Activated T-helper 1 cell treated with anti-CD3 and anti-CD28 coated beads, Interleukin-12 subunit alpha, Interleukin-12 subunit beta, Interleukin-2, Interleukin-4 antibody, amounts not matched to agents 30 ng/mL and 10 ng/mL and 1 ng/mL, durations not matched to agents 14 hours and 24 hours and 36 hours (primary cell): ENCODE results near the gene LRP1B. TPM values are rescaled to one million over a fixed set of nuclear protein-coding genes. Genes with fewer than 3 reads are reported as not detected.

Experiments
- DNase-seq: peaks from one replicate; pipeline ENCODE4 v3.0.0; 2021; ENCODE audit warnings: low spot score
- H3K27ac Mint-ChIP-seq: one replicate; pipeline ENCODE4 v1.8.0; 2021; ENCODE audit warnings: mild to moderate bottlenecking, mixed read lengths
- H3K27me3 Mint-ChIP-seq: one replicate; pipeline ENCODE4 v1.8.0; 2022; ENCODE audit warnings: mild to moderate bottlenecking, moderate library complexity, mixed read lengths; ENCODE audit not compliant: insufficient read depth
- H3K36me3 Mint-ChIP-seq: one replicate; pipeline ENCODE4 v1.8.0; 2021; ENCODE audit warnings: low read depth, mixed read lengths
- H3K4me1 Mint-ChIP-seq: one replicate; pipeline ENCODE4 v1.8.0; 2021; ENCODE audit warnings: low read depth, mixed read lengths
- H3K4me3 Mint-ChIP-seq: one replicate; pipeline ENCODE4 v1.8.0; 2021; ENCODE audit warnings: mild to moderate bottlenecking, moderate library complexity, mixed read lengths
- H3K9me3 Mint-ChIP-seq: one replicate; pipeline ENCODE4 v1.8.0; 2021; ENCODE audit warnings: mixed read lengths
- intact Hi-C: fragments of 100-400 bp; cut with micrococcal nuclease; formaldehyde crosslinking; loops from one replicate; pipeline ENCODE4 v1.15.1; 2024
- total RNA-seq: library from RNA; stranded (reverse); gene quantifications from 2 replicates; pipeline ENCODE4 v1.2.3, GENCODE V29; 2022

The LRP1B gene
- total RNA-seq, 1 donor from 2014 or later, result not detected

DNA sequence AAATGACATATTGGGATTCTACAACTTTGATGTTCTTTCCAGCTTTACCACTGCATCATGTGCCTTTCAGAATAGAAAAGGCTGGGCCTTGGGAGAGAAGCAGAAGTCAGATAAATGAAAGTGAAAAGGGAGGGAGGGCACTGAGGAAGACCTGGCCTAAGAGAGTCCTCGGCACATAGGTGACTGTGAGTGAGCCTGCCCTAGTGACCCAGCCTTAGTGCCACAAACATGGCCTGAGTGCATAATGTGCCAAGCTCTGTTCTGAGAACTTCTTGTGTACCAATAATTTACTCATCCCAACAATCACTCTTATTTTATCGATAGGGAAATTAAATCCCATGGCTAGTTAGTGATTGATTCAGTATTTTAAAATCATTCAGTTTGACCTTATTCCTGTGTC lies 436.6 kb downstream of the LRP1B start:
- no peak for DNase-seq
- H3K36me3 Mint-ChIP-seq, result no peaks in the 10 kb centered on the region
- no peaks in the 10 kb centered on the region for H3K4me1 Mint-ChIP-seq
- no peaks in the 10 kb centered on the region for H3K27me3 Mint-ChIP-seq
- H3K27ac Mint-ChIP-seq, result no peak overlapping the region
- no peaks in the 10 kb centered on the region for H3K9me3 Mint-ChIP-seq
- intact Hi-C loops, result no loop called here
- H3K4me3 Mint-ChIP-seq, result no peak overlapping the region

DNA sequence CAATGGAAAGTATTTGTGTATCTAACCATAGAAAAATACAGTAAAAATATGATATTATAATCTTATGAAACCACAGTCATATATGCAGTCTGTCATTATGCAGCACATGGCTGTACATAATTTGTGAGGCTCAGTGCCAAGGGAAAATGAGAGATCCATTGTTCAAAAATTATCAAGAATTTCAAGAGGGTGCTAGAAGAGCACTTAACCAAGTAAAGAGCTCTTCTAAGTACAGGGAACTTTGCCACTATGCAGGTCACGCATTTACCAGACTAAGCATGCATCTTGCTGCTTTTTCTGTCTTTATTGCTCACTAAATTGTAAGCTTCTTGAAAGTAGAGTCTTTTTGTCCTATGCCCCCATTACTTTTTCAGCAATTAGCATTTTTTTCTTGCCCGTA lies 438.0 kb downstream of the LRP1B start:
- intact Hi-C loops, result no loop called here
- Mint-ChIP-seq H3K9me3 (no peaks in the 10 kb centered on the region), H3K36me3 (no peaks in the 10 kb centered on the region), H3K4me3 (no peak overlapping the region), H3K4me1 (no peaks in the 10 kb centered on the region), H3K27ac (no peak overlapping the region), H3K27me3 (no peaks in the 10 kb centered on the region)
- no peak for DNase-seq

- no peak overlapping the region for H3K27ac Mint-ChIP-seq
- H3K9me3 Mint-ChIP-seq, result no peaks in the 10 kb centered on the region
- H3K27me3 Mint-ChIP-seq, result no peaks in the 10 kb centered on the region
- H3K36me3 Mint-ChIP-seq, result no peaks in the 10 kb centered on the region
- intact Hi-C loops, result no loop called here
- no peaks in the 10 kb centered on the region for H3K4me1 Mint-ChIP-seq
- no peak for DNase-seq
- H3K4me3 Mint-ChIP-seq, result no peak overlapping the region
Measured at GRCh38 chr2:141676139-141676538, 454.7 kb downstream of the LRP1B start.

GRCh38 chr2:141666191-141666590 lies 464.6 kb downstream of the LRP1B start:
- intact Hi-C loops, result no loop called here
- no peak for DNase-seq
- Mint-ChIP-seq H3K4me3 (no peak overlapping the region), H3K4me1 (no peaks in the 10 kb centered on the region), H3K36me3 (no peaks in the 10 kb centered on the region), H3K27me3 (no peaks in the 10 kb centered on the region), H3K9me3 (no peaks in the 10 kb centered on the region), H3K27ac (no peak overlapping the region)

DNA sequence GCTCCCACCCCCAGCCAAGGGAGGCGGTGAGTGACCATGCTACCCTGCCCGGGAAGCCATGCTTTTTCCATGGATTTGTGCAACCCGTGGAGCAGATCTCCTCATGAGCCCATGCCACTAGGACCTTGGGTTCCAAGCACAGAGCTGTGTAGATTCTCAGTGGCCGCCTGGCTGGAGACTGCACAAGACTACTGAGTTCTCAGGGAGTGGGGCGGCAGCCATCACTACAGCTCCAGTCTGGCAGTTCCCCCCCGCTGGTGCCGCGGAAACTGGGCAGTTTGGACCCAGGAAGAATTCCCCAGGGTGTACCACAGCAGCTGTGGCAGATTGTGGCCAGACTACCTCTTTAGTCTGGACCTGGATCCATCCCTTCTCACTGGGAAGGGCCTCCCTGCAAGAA lies 470.6 kb downstream of the LRP1B start:
- H3K4me3 Mint-ChIP-seq, result no peak overlapping the region
- H3K9me3 Mint-ChIP-seq, result no peaks in the 10 kb centered on the region
- no peaks in the 10 kb centered on the region for H3K36me3 Mint-ChIP-seq
- no peaks in the 10 kb centered on the region for H3K4me1 Mint-ChIP-seq
- intact Hi-C loops, result no loop called here
- H3K27me3 Mint-ChIP-seq, result no peaks in the 10 kb centered on the region
- no peak overlapping the region for H3K27ac Mint-ChIP-seq
- DNase-seq, result no peak

DNA sequence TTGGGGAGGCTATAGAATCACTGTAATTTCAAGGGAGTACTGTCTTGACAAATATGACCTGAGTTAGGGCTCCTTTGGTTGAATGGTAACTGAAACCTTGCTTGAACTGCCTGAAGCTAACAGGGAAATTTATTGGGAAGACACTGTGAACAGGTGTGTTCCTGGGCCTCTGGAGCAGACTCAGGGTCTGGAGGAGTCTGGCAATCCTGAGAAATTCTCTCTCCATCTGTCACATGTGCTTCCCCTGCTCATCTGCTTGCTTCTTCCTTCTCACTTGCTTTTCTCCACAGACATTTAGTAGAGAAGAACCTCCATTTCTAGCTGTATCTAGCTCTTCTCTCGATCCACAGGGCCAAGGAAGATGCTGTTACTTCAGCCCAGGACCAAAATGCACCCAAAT lies 476.5 kb downstream of the LRP1B start:
- H3K36me3 Mint-ChIP-seq, result no peaks in the 10 kb centered on the region
- DNase-seq, result no peak
- no peak overlapping the region for H3K4me3 Mint-ChIP-seq
- H3K4me1 Mint-ChIP-seq, result no peaks in the 10 kb centered on the region
- H3K9me3 Mint-ChIP-seq, result no peaks in the 10 kb centered on the region
- intact Hi-C loops, result no loop called here
- H3K27ac Mint-ChIP-seq, result no peak overlapping the region
- H3K27me3 Mint-ChIP-seq, result no peaks in the 10 kb centered on the region

DNA sequence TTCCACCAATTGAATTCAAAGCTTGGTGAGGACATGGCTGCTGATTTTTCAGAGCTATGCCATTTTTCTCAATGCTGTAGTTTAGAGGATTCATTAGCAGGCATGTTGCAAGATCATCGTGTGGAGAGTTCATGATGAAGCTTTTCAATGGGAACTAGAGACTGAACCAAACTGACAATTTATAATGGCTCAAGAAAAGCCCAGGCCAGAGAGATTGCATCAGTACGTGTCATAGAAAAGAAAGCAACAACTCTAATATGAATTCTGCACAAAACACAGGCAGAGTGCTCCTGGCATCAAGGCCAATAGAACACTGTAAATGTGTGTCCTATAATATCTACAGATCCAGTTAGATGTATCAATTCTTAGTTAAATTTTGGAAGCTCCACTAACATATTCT lies 477.6 kb downstream of the LRP1B start:
- intact Hi-C loops, result no loop called here
- no peak for DNase-seq
- no peak overlapping the region for H3K4me3 Mint-ChIP-seq
- no peaks in the 10 kb centered on the region for H3K4me1 Mint-ChIP-seq
- no peaks in the 10 kb centered on the region for H3K27me3 Mint-ChIP-seq
- no peak overlapping the region for H3K27ac Mint-ChIP-seq
- H3K9me3 Mint-ChIP-seq, result no peaks in the 10 kb centered on the region
- no peaks in the 10 kb centered on the region for H3K36me3 Mint-ChIP-seq

GRCh38 chr2:141652308-141652707 lies 478.5 kb downstream of the LRP1B start:
- H3K4me3 Mint-ChIP-seq, result no peak overlapping the region

GRCh38 chr2:141647353-141647752 lies 483.5 kb downstream of the LRP1B start:
- intact Hi-C loops, result no loop called here
- no peaks in the 10 kb centered on the region for H3K4me1 Mint-ChIP-seq
- H3K4me3 Mint-ChIP-seq, result no peak overlapping the region
- no peaks in the 10 kb centered on the region for H3K27me3 Mint-ChIP-seq
- no peaks in the 10 kb centered on the region for H3K36me3 Mint-ChIP-seq
- no peaks in the 10 kb centered on the region for H3K9me3 Mint-ChIP-seq
- DNase-seq, result no peak
- no peak overlapping the region for H3K27ac Mint-ChIP-seq

More at GRCh38 chr2:141652308-141652707, 478.5 kb downstream of the LRP1B start:
- intact Hi-C loops, result no loop called here
- Mint-ChIP-seq H3K4me1 (no peaks in the 10 kb centered on the region), H3K36me3 (no peaks in the 10 kb centered on the region), H3K9me3 (no peaks in the 10 kb centered on the region), H3K27me3 (no peaks in the 10 kb centered on the region), H3K27ac (no peak overlapping the region)
- no peak for DNase-seq

DNA sequence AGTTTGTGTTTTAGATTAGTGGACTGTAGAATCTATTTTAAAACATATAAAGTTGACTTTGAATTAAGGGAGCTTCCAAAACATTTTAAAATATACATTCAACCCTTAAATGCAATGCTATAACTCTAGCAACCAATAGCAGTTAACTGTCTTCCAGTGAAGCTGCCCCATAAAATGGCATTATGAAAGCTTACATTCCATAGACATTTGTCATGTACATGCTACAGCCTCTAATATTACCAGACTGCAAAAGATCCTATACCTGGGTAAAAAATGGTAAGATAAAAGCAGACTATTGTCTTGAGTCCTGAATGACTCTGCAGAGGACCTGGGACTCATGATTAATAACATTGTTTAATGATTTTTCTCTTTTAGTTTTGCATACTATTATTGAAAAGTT lies 489.4 kb downstream of the LRP1B start:
- DNase-seq, result no peak
- intact Hi-C loops, result no loop called here
- no peak overlapping the region for H3K4me3 Mint-ChIP-seq
- no peaks in the 10 kb centered on the region for H3K9me3 Mint-ChIP-seq
- no peaks in the 10 kb centered on the region for H3K4me1 Mint-ChIP-seq
- H3K27ac Mint-ChIP-seq, result no peak overlapping the region
- no peaks in the 10 kb centered on the region for H3K27me3 Mint-ChIP-seq
- H3K36me3 Mint-ChIP-seq, result no peaks in the 10 kb centered on the region

- Mint-ChIP-seq H3K9me3 (no peaks in the 10 kb centered on the region), H3K4me1 (no peaks in the 10 kb centered on the region), H3K27me3 (no peaks in the 10 kb centered on the region), H3K4me3 (no peak overlapping the region), H3K27ac (no peak overlapping the region), H3K36me3 (no peaks in the 10 kb centered on the region)
- no peak for DNase-seq
- intact Hi-C loops, result no loop called here
Measured at GRCh38 chr2:141639809-141640208, 491.0 kb downstream of the LRP1B start.

GRCh38 chr2:141633132-141633531 lies 497.7 kb downstream of the LRP1B start:
- intact Hi-C loops, result no loop called here
- Mint-ChIP-seq H3K27ac (no peak overlapping the region), H3K27me3 (no peaks in the 10 kb centered on the region), H3K4me1 (no peaks in the 10 kb centered on the region), H3K4me3 (no peak overlapping the region), H3K9me3 (no peaks in the 10 kb centered on the region), H3K36me3 (no peaks in the 10 kb centered on the region)
- DNase-seq, result no peak

DNA sequence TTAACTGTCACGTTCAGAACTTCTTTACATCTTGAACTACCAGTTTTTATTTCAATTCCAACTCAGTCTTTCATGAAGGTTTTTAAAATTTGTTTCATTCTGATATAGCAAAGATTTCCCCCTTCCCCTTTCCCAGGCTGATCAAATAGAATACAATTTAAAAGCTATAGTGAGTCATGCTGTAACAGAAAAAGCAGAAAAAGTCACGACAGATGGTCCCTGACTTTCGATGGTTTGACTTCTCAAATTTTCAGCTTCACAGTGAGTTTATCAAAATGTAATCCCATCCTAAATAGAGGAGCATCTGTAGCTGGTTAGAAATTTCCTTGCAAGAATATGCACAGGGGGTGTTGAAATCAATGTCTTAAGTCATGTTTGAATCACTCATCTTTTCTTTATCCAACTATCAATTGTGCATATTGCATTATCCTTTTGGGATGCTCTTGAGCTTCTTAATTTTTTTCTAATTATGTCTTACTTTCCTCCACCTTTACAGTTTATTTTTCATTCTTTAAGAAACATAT lies 500.3 kb downstream of the LRP1B start:
- Mint-ChIP-seq H3K4me3 (no peak overlapping the region), H3K36me3 (no peaks in the 10 kb centered on the region), H3K4me1 (no peaks in the 10 kb centered on the region), H3K27me3 (no peaks in the 10 kb centered on the region), H3K27ac (no peak overlapping the region), H3K9me3 (no peaks in the 10 kb centered on the region)
- DNase-seq, result no peak
- intact Hi-C loops, result no loop called here

GRCh38 chr2:141620372-141620771 lies 510.4 kb downstream of the LRP1B start:
- Mint-ChIP-seq H3K4me1 (no peaks in the 10 kb centered on the region), H3K27ac (no peak overlapping the region)

More at GRCh38 chr2:141620372-141620771, 510.4 kb downstream of the LRP1B start:
- Mint-ChIP-seq H3K4me3 (no peak overlapping the region), H3K36me3 (no peaks in the 10 kb centered on the region), H3K27me3 (no peaks in the 10 kb centered on the region), H3K9me3 (peaks cover 5% of the 10 kb centered on the region)
- no peak for DNase-seq
- intact Hi-C loops, result no loop called here
